Ectodermal cell (in vitro differentiated cells): ENCODE measurements around the gene GLO1.

Experiments
- H3K27ac ChIP-seq: 2 replicates; pipeline ENCODE4 v1.7.0; 2013; ENCODE audit warnings: mild to moderate bottlenecking, low read depth, low read length; ENCODE audit not compliant: insufficient read depth, poor library complexity, severe bottlenecking
- H3K27me3 ChIP-seq: 2 replicates; pipeline ENCODE4 v1.7.0; 2013; ENCODE audit warnings: mild to moderate bottlenecking, low read length; ENCODE audit not compliant: insufficient read depth, control insufficient read depth, poor library complexity, severe bottlenecking
- H3K36me3 ChIP-seq: one replicate; pipeline ENCODE4 v1.7.0; 2013; ENCODE audit warnings: low read length; ENCODE audit not compliant: control insufficient read depth, insufficient read depth
- H3K4me1 ChIP-seq: one replicate; pipeline ENCODE4 v1.7.0; 2013; ENCODE audit warnings: low read length; ENCODE audit not compliant: control insufficient read depth, insufficient read depth
- H3K4me3 ChIP-seq: 2 replicates; pipeline ENCODE4 v1.7.0; 2013; ENCODE audit warnings: low read depth, low read length, control low read depth; ENCODE audit not compliant: insufficient read depth
- H3K9me3 ChIP-seq: 2 replicates; pipeline ENCODE4 v1.7.0; 2013; ENCODE audit warnings: mild to moderate bottlenecking, low read length, moderate library complexity; ENCODE audit not compliant: control insufficient read depth
- WGBS, 2 experiments: methylation state at CpG; one replicate each; pipeline ENCODE4 v1.1.7; 2013; ENCODE audit warnings: missing lambda C conversion rate in 2 of 2; 5-methylcytosine and 5-hydroxymethylcytosine counted together

Gene GLO1

GRCh38 chr6:38646166-38646878 is 56.6 kb downstream of the GLO1 start:
- H3K4me3 ChIP-seq = no peak overlapping the region
- H3K27ac ChIP-seq = no peak overlapping the region
- WGBS, 2 experiments = 77 to 82% methylated on average over 3 of the region's 3 CpGs
- H3K9me3 ChIP-seq = no peaks in the 10 kb centered on the region
- no peaks in the 10 kb centered on the region for H3K27me3 ChIP-seq
- no peaks in the 10 kb centered on the region for H3K36me3 ChIP-seq
- H3K4me1 ChIP-seq = no peaks in the 10 kb centered on the region

GRCh38 chr6:38644951-38645350 is 58.0 kb downstream of the GLO1 start:
- 83 to 88% methylated on average over 1 of the region's 1 CpG for WGBS, 2 experiments
- Histone ChIP-seq H3K27me3 (no peaks in the 10 kb centered on the region), H3K36me3 (no peaks in the 10 kb centered on the region), H3K4me3 (no peak overlapping the region), H3K27ac (no peak overlapping the region), H3K9me3 (no peaks in the 10 kb centered on the region), H3K4me1 (no peaks in the 10 kb centered on the region)

GRCh38 chr6:38640216-38640909 is 62.6 kb downstream of the GLO1 start:
- whole genome bisulfite sequencing, 2 experiments = 38 to 39% methylated on average over 32 of the region's 32 CpGs
- Histone ChIP-seq H3K27ac (peak overlapping the region; percentile 88), H3K4me3 (peak overlapping the region; percentile 80), H3K4me1 (peaks cover 8% of the 10 kb centered on the region), H3K27me3 (peaks cover 14% of the 10 kb centered on the region), H3K9me3 (no peaks in the 10 kb centered on the region), H3K36me3 (no peaks in the 10 kb centered on the region)

GRCh38 chr6:38639498-38640215 is 63.3 kb downstream of the GLO1 start, which contains the start of gene BTBD9:
Gene BTBD9, minus strand, starts transcription at chr6:38639929.
- peaks cover 14% of the 10 kb centered on the region for H3K27me3 ChIP-seq
- H3K4me3 ChIP-seq = peak within 1 kb of the TSS; percentile 80
- WGBS, 2 experiments = 0% methylated on average over 82 of the region's 82 CpGs
- H3K9me3 ChIP-seq = no peaks in the 10 kb centered on the region
- H3K27ac ChIP-seq = peak within 1 kb of the TSS; percentile 88
- peaks cover 8% of the 10 kb centered on the region for H3K4me1 ChIP-seq
- H3K36me3 ChIP-seq = no peaks in the 10 kb centered on the region

- peaks cover 14% of the 10 kb centered on the region for H3K27me3 ChIP-seq
- no peaks in the 10 kb centered on the region for H3K9me3 ChIP-seq
- H3K4me1 ChIP-seq = peaks cover 8% of the 10 kb centered on the region
- H3K36me3 ChIP-seq = no peaks in the 10 kb centered on the region
- H3K4me3 ChIP-seq = peak overlapping the region; percentile 80
- 8 to 9% methylated on average over 14 to 15 of the region's 15 CpGs for WGBS, 2 experiments
- no peak overlapping the region for H3K27ac ChIP-seq
These were observed 63.9 kb downstream of the GLO1 start for GRCh38 chr6:38638941-38639497.

- Histone ChIP-seq H3K27me3 (peaks cover 14% of the 10 kb centered on the region), H3K4me3 (no peak overlapping the region)
- 82 to 83% methylated on average over 4 to 5 of the region's 5 CpGs for WGBS, 2 experiments
These were observed 65.2 kb downstream of the GLO1 start for GRCh38 chr6:38637756-38638155.

GRCh38 chr6:38636027-38636426 is 66.9 kb downstream of the GLO1 start:
- Histone ChIP-seq H3K27me3 (peaks cover 14% of the 10 kb centered on the region), H3K36me3 (no peaks in the 10 kb centered on the region), H3K4me1 (peaks cover 8% of the 10 kb centered on the region), H3K27ac (no peak overlapping the region), H3K9me3 (no peaks in the 10 kb centered on the region), H3K4me3 (no peak overlapping the region)
- 92 to 93% methylated on average over 1 of the region's 1 CpG for WGBS, 2 experiments

More at GRCh38 chr6:38637756-38638155, 65.2 kb downstream of the GLO1 start:
- Histone ChIP-seq H3K27ac (no peak overlapping the region), H3K9me3 (no peaks in the 10 kb centered on the region), H3K36me3 (no peaks in the 10 kb centered on the region), H3K4me1 (peaks cover 8% of the 10 kb centered on the region)

GRCh38 chr6:38634518-38634917 is 68.4 kb downstream of the GLO1 start:
- Histone ChIP-seq H3K27ac (no peak overlapping the region), H3K4me3 (no peak overlapping the region), H3K4me1 (peaks cover 8% of the 10 kb centered on the region), H3K27me3 (peaks cover 14% of the 10 kb centered on the region), H3K36me3 (no peaks in the 10 kb centered on the region), H3K9me3 (no peaks in the 10 kb centered on the region)
- 87 to 88% methylated on average over 1 of the region's 1 CpG for WGBS, 2 experiments

- Histone ChIP-seq H3K36me3 (no peaks in the 10 kb centered on the region), H3K27ac (no peak overlapping the region), H3K4me1 (no peaks in the 10 kb centered on the region), H3K9me3 (no peaks in the 10 kb centered on the region), H3K4me3 (no peak overlapping the region), H3K27me3 (peaks cover 4% of the 10 kb centered on the region)
- WGBS, 2 experiments = 79 to 88% methylated on average over 1 of the region's 1 CpG
These were observed 70.5 kb downstream of the GLO1 start for GRCh38 chr6:38632490-38632889.
